BE2C (cell line): ENCODE results near the gene PPFIBP2.

Experiments used
- DNase-seq: peaks from one replicate; pipeline ENCODE4 v3.0.0-alpha.2; 2020
- H3K27me3 ChIP-seq: fragments of 250-450 bp; sonication (Bioruptor Pico); 2 replicates; pipeline ENCODE4 v1.5.1; 2020; ENCODE audit warnings: mild to moderate bottlenecking
- H3K36me3 ChIP-seq: fragments of 250-450 bp; sonication (Bioruptor Pico); 2 replicates; pipeline ENCODE4 v1.5.1; 2020; ENCODE audit warnings: mild to moderate bottlenecking
- H3K4me1 ChIP-seq: fragments of 250-450 bp; sonication (Bioruptor Pico); 2 replicates; pipeline ENCODE4 v1.5.1; 2020
- H3K4me3 ChIP-seq: 2 replicates; pipeline ENCODE4 v1.5.1; 2011; ENCODE audit warnings: low read depth, low read length
- H3K9me3 ChIP-seq: fragments of 250-450 bp; sonication (Bioruptor Pico); 2 replicates; pipeline ENCODE4 v1.5.1; 2020
- CTCF ChIP-seq: IDR thresholded peaks from 2 replicates; pipeline ENCODE4 v1.5.1; 2012; ENCODE audit warnings: mild to moderate bottlenecking, low read depth, low read length

PPFIBP2 gene

GRCh38 chr11:7666292-7666866 lies 152.6 kb downstream of the PPFIBP2 start:
- H3K27me3 ChIP-seq, result no peaks in the 10 kb centered on the region
- H3K36me3 ChIP-seq, result no peaks in the 10 kb centered on the region
- no peaks in the 10 kb centered on the region for H3K4me1 ChIP-seq
- DNase-seq, result no peak
- H3K9me3 ChIP-seq, result no peaks in the 10 kb centered on the region
- H3K4me3 ChIP-seq, result no peak overlapping the region
- no peak for TF ChIP-seq CTCF

GRCh38 chr11:7667460-7667859 lies 153.7 kb downstream of the PPFIBP2 start:
- Histone ChIP-seq H3K4me1 (no peaks in the 10 kb centered on the region), H3K9me3 (no peaks in the 10 kb centered on the region), H3K27me3 (no peaks in the 10 kb centered on the region), H3K36me3 (no peaks in the 10 kb centered on the region), H3K4me3 (no peak overlapping the region)
- no peak for DNase-seq
- no peak for TF ChIP-seq CTCF

- no peaks in the 10 kb centered on the region for H3K9me3 ChIP-seq
- H3K36me3 ChIP-seq, result no peaks in the 10 kb centered on the region
- no peak for TF ChIP-seq CTCF
- H3K4me3 ChIP-seq, result no peak overlapping the region
- H3K27me3 ChIP-seq, result peaks cover 6% of the 10 kb centered on the region
- H3K4me1 ChIP-seq, result no peaks in the 10 kb centered on the region
- DNase-seq, result no peak
These were observed 154.7 kb downstream of the PPFIBP2 start for GRCh38 chr11:7668464-7668863.

GRCh38 chr11:7668911-7669310 lies 155.1 kb downstream of the PPFIBP2 start:
- no peaks in the 10 kb centered on the region for H3K36me3 ChIP-seq
- no peak for DNase-seq
- no peak for TF ChIP-seq CTCF
- no peaks in the 10 kb centered on the region for H3K4me1 ChIP-seq
- H3K4me3 ChIP-seq, result no peak overlapping the region
- H3K27me3 ChIP-seq, result peaks cover 10% of the 10 kb centered on the region
- H3K9me3 ChIP-seq, result no peaks in the 10 kb centered on the region

- DNase-seq, result no peak
- no peaks in the 10 kb centered on the region for H3K36me3 ChIP-seq
- no peak for TF ChIP-seq CTCF
These were observed 156.8 kb downstream of the PPFIBP2 start for GRCh38 chr11:7670641-7671040.

GRCh38 chr11:7671347-7672215 lies 157.8 kb downstream of the PPFIBP2 start:
- no peaks in the 10 kb centered on the region for H3K36me3 ChIP-seq
- no peak overlapping the region for H3K4me3 ChIP-seq
- no peaks in the 10 kb centered on the region for H3K9me3 ChIP-seq
- TF ChIP-seq CTCF, result no peak
- H3K27me3 ChIP-seq, result peaks cover 19% of the 10 kb centered on the region
- no peaks in the 10 kb centered on the region for H3K4me1 ChIP-seq
- DNase-seq, result no peak

More at GRCh38 chr11:7670641-7671040, 156.8 kb downstream of the PPFIBP2 start:
- H3K27me3 ChIP-seq, result peaks cover 19% of the 10 kb centered on the region
- no peak overlapping the region for H3K4me3 ChIP-seq
- H3K9me3 ChIP-seq, result no peaks in the 10 kb centered on the region
- H3K4me1 ChIP-seq, result no peaks in the 10 kb centered on the region
